Activated CD8-positive, alpha-beta memory T cell treated with anti-CD3 and anti-CD28 coated beads for 48 hours (primary cell): ENCODE data around the gene EXD3.

ENCODE experiments used
- DNase-seq, 3 experiments: peaks; one replicate each; pipeline ENCODE4 v3.0.0-alpha.2; 2020; ENCODE audit warnings: low read depth in 2 of 3, low spot score in 2 of 3

EXD3 gene

GRCh38 chr9:137297966-137298365 is 125.0 kb downstream of the EXD3 start:
- DNase-seq, result no peak

- DNase-seq, result no peak
These were observed 126.0 kb downstream of the EXD3 start for GRCh38 chr9:137296670-137297664.

- DNase-seq, result no peak
These were observed 126.9 kb downstream of the EXD3 start for GRCh38 chr9:137295849-137296669.

- DNase-seq, result no peak
These were observed 127.6 kb downstream of the EXD3 start for GRCh38 chr9:137295238-137295811.

GRCh38 chr9:137294681-137295237 is 128.2 kb downstream of the EXD3 start:
- no peak for DNase-seq

- DNase-seq, result no peak
These were observed 128.8 kb downstream of the EXD3 start for GRCh38 chr9:137294091-137294680.

- no peak for DNase-seq
These were observed 129.4 kb downstream of the EXD3 start for GRCh38 chr9:137293482-137294090.

- no peak for DNase-seq
These were observed 129.9 kb downstream of the EXD3 start for GRCh38 chr9:137293094-137293481.

- DNase-seq, result no peak
These were observed 136.0 kb downstream of the EXD3 start for GRCh38 chr9:137286975-137287383.

GRCh38 chr9:137281345-137282116 is 141.4 kb downstream of the EXD3 start:
- DNase-seq, result no peak

- no peak for DNase-seq
These were observed 142.3 kb downstream of the EXD3 start for GRCh38 chr9:137280474-137281344.

- no peak for DNase-seq
These were observed 143.1 kb downstream of the EXD3 start for GRCh38 chr9:137279741-137280473.

- DNase-seq, result no peak
These were observed 143.9 kb downstream of the EXD3 start for GRCh38 chr9:137278721-137279711.

- no peak for DNase-seq
These were observed 144.8 kb downstream of the EXD3 start for GRCh38 chr9:137278061-137278701.

- no peak for DNase-seq
These were observed 145.5 kb downstream of the EXD3 start, which contains the start of gene TOR4A for GRCh38 chr9:137277329-137278041. Gene TOR4A (plus strand): TSS chr9:137277726. CDS start chr9:137278690, 964 bp downstream.
